Stimulated activated CD8-positive, alpha-beta memory T cell treated with anti-CD3 and anti-CD28 coated beads, Interleukin-7, amount 100 ng/mL, for 24 hours (primary cell): ENCODE results near the gene PSD.

Experiments used
- DNase-seq: peaks from one replicate; pipeline ENCODE4 v3.0.0-alpha.2; 2020; ENCODE audit warnings: low read depth

PSD gene

GRCh38 chr10:102420181-102420713 lies 1.7 kb upstream of the PSD start:
- DNase-seq, result no peak

GRCh38 chr10:102419269-102420180 lies 940 bp upstream of the PSD start:
- DNase-seq, result no peak

GRCh38 chr10:102416695-102417094 lies 1.9 kb downstream of the PSD start:
- no peak for DNase-seq

GRCh38 chr10:102416283-102416682 lies 2.3 kb downstream of the PSD start:
- no peak for DNase-seq

GRCh38 chr10:102414749-102415148 lies 3.8 kb downstream of the PSD start:
- DNase-seq, result no peak

DNA sequence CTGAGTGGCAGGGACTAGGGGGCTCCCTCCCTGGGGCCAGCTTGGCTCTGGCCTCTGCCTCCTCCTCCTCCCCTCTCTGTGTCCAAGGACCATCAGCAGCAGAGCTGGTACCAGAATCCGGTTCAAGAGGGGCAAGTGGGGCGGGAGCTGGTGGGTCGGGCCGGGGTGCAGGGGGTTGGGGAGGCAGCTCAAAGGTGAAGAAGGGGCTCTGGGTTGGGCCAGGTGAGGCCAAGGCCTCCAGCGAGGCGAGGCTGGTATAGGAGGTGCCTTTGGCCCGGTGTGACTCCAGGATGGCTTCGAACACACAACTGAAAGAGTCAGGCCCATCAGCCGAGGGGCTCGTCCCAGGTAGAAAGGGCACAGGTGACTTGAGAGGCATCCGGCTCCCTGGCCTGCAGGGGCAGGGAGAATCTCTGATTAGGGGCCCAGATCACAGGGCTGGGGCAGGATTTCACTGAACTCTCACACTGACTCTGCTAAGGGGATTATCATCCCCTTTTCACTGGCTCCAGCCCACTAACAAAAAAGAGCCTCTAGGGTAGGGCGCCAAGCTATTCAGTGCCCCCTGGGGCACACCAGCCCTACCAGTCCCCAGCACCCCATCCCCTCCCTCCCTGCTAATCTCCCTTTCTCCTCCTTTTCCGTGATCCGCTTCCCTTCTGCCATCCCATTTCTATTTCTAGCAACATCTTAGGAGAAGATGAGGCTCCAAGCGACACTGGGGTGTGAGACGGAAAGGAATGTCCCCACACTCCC lies 4.6 kb downstream of the PSD start:
- no peak for DNase-seq

DNA sequence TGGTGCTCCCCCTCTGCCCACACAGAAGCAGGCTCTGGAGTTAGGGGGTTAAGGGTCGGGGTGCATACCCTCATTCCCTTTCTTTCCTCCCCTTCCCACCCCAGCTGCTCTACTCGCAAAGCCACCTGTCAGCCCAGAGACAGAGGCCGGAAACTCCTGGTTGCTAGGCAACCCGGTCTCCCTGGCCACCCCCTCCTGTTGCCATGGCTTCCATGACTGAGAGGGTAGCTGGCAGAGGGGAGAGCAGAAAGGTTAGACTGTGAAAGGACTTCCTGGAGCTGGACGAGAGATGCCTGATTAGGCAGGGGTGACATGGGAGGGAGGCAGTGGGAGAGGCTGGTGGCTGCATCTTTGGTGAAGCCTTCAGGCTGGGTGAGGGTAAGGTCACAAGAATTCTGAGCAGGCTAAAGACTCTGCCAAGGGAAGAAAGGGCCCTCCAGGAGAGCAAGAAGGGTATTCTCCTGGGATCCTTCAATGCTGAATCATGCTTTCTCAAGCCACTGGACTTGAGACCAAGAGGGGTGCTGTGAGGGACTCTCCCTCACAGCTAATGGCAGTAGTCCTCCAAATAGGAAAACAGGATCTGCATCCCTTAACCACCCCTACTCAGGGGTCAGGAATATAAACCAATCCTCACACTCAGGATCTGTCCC lies 5.4 kb downstream of the PSD start:
- no peak for DNase-seq

GRCh38 chr10:102412293-102412692 lies 6.3 kb downstream of the PSD start:
- no peak for DNase-seq

- no peak for DNase-seq
These were observed 7.0 kb downstream of the PSD start for GRCh38 chr10:102411341-102412255.

GRCh38 chr10:102410429-102411073 lies 8.0 kb downstream of the PSD start:
- DNase-seq, result no peak

- DNase-seq, result no peak
These were observed 8.8 kb downstream of the PSD start for GRCh38 chr10:102409604-102410428.

DNA sequence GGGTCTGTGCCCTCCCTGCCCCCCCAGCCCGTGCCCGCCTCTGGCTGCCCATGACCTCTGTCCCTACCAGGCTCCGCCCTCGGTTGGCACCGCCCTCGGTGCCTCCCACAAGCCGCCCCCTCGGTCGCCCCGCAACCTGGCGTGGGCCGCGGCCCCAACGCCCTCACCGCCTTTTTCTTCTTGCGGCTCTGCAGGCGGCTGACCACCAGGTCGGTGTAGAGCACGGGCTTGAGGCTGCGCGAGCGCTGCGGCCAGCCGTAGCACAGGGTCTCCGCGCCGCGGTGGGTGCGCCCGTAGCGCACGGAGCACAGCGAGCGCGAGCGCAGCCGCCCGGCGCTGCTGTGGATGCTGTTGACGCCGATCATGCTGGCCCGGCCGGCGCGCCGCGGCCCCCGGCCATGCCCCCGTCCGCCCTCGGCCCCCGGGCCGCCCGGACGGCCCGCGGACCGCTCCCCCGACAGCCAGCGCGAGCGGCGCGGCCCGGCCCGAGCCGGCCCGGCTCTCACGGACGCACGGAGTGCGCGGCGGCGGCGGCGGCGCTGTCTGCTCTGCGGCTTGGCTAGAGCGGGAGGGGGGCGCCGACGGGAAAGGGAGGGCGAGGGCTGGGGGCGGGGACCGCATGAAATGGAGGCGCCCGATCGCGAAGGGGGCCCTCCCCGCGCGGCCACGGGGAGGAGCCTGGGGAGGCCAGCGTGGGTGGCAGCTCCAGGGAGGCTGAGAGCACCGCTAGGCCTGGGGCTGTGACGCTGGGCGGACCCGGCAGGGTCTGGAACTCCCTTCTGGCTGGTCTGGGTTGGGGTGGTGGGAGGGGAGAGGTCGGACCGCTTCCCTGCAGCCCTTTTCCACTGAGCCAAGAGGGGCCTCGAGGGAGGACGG lies 9.6 kb downstream of the PSD start:
- DNase-seq, result no peak

GRCh38 chr10:102408131-102408727 lies 10.4 kb downstream of the PSD start:
- no peak for DNase-seq

DNA sequence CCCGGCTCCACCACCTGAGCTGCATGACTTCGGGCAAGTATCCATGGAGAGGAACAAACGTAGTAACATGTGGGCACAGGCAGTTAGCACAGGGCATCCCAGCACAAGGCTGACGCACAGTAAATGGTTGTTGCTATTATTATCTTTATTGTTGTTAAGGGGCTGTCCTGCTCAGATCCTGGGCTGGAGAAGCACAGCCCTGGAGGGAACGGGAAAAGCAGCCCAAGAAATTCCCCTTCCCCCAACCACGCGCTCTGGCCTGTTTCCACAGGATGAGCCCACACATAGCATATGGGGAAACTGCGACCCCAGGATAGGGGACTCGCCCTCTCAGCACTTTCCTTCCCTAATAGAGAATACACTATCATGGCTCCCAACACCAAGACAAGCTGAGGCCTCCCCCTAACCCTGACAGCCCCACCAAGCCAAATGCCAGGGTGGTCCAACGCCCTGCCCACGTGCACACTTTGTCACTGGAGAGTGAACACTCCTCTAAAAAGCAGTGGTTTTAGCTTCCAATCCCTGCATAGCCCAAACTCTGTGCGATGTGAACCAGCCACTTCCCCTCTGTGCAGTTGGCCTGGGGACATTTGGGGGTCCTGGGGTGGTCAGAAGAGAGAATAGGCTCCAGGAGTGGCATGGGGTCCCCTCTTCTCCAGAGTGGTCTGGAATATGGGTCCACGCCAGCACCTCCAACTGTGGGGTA lies 11.0 kb downstream of the PSD start:
- no peak for DNase-seq

DNA sequence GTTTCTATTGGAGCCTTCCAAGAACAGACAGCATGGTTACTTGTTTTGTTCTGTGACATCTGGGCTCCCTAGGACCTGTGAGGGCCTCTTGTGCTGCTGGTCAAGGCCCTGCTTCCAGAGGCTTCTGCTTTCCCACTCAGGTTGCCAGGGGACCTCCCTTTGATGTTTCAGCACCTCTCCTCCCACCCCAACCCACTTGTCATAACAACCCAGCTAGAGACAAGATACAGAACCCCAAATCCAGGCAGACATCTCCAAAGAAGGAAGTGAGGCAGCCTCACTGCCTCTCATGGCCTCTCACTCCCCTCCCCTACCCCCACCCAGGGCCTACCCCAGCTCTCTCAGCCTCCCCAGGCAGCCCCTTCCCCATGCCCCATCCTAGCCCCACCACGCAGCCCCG lies 11.8 kb downstream of the PSD start:
- DNase-seq, result no peak

DNA sequence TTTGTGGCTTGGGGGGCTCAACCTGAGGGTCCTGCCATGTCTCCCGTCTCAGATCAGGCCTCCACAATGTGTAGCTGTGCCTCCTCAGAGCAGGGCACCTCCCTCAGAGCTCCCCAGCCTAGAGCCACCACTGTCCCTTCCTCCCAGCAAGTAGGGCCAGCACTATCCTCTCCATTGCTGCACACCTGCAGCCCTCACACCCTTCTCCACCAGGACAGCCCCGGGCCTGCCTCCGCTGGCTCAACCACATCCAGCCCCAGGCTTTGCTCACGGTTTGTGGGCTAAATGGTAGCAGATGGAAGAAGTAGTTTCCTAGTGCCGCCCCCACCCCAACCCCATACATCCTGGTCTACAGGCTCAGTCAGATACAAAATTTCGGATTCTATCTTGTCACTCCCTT lies 13.0 kb downstream of the PSD start:
- DNase-seq, result no peak

GRCh38 chr10:102405108-102405571 lies 13.4 kb downstream of the PSD start:
- DNase-seq, result no peak
